ENCODE measurements around the gene FRMD8.

GRCh38 chr11:65355776-65356393 lies 30.6 kb upstream of the FRMD8 start:
- TF ChIP-seq CTCF (IDR thresholded peaks at IDR 0.05; ENCODE audit: low read depth, low read length, missing input control) (no peak), TAF1 (conservative IDR thresholded peaks at IDR 0.05) (no peak), REST (IDR thresholded peaks at IDR 0.05) (no peak), ATF3 (IDR thresholded peaks at IDR 0.05) (no peak)
- TF ChIP-seq, protein P1, sequence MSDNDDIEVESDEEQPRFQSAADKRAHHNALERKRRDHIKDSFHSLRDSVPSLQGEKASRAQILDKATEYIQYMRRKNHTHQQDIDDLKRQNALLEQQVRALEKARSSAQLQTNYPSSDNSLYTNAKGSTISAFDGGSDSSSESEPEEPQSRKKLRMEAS (IDR thresholded peaks at IDR 0.05), result no peak
